GM18508 (cell line): Measurements from ENCODE around the gene TMPRSS12.
"Not testable (repeated sequence)": the region's sequence is repeated elsewhere in the genome, so short reads cannot be mapped to it uniquely, and the experiment has no call there.

Source experiments
- ATAC-seq: cut with Tn5 transposase; IDR thresholded peaks from one replicate; pipeline ENCODE4 v1.9.1; 2021; ENCODE audit warnings: moderate number of reproducible peaks; ENCODE audit not compliant: insufficient read depth, unreplicated experiment

The TMPRSS12 gene

DNA sequence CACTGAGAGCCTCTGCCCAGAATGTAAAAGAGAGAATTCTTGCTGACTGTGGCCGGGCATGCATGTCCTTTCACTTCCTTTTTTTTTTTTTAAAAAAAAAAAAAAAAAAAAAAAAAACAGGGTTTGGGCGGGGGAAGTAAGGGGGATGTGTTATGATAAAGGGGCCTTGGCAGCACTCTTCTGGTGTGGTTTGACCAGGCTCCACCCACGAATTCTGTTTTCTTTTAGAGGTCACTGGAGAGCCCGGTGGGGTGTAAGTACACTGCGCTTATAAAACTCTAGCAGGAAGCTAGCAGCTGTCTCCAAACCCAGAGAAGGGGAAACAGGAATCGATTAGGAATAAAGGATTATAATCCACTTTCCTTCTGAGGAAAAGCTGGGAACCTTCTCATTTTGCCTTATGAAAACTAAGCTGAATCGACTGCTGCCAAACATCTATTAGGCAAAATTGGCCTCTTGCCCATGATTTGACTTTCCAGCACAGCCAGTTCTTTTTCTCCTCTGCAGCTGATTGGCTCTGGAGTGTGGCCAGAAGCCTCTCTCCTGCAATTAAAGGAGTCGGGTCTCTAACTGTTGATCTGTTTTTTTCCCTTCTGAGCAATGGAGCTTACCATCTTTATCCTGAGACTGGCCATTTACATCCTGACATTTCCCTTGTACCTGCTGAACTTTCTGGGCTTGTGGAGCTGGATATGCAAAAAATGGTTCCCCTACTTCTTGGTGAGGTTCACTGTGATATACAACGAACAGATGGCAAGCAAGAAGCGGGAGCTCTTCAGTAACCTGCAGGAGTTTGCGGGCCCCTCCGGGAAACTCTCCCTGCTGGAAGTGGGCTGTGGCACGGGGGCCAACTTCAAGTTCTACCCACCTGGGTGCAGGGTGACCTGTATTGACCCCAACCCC, 82.0 kb downstream of the TMPRSS12 start:
- peak; percentile 63 for ATAC-seq

DNA sequence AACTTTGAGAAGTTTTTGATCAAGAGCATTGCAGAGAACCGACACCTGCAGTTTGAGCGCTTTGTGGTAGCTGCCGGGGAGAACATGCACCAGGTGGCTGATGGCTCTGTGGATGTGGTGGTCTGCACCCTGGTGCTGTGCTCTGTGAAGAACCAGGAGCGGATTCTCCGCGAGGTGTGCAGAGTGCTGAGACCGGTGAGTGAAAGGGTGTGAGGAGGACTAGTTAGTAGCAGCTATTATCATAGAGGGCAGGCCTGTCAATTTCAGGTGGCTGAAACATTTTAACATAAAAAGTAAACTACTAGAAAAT, 82.6 kb downstream of the TMPRSS12 start:
- no peak for ATAC-seq

DNA sequence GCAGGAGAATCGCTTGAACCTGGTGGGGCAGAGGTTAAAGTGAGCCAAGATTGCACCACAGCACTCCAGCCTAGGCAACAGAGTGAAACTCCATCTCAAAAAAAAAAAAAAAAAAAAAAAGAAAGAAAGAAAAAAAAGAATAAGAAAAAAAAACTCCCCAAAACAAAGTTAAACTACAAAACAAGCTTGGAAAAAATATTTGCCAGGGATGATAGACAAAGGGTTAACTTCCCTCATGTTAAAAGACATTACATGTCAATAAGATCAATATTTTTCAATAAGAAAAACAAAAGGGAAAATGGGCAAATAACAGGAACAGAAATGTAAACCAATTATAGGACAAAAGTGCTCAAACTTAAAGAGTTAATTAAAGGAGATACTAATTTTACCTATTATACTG, 83.2 kb downstream of the TMPRSS12 start:
- ATAC-seq, result no peak

DNA sequence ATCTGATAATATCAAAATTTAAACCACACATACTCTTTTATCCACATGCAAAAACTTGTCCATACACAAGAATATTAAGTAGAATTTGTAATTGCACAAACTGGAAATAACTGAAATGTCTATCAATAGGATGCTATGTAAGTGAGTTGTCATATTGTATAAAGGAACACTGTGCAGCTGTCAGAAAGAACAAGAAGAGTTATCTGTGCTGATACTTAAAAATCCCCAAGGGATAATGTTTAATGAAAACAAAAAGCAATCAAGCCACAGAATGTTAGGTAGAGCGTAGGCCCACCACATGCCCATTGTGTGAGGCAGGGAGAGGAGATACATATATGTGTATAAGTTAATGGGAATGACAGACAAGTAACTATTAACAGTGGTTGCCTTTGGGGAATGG, 83.7 kb downstream of the TMPRSS12 start:
- ATAC-seq, result no peak

DNA sequence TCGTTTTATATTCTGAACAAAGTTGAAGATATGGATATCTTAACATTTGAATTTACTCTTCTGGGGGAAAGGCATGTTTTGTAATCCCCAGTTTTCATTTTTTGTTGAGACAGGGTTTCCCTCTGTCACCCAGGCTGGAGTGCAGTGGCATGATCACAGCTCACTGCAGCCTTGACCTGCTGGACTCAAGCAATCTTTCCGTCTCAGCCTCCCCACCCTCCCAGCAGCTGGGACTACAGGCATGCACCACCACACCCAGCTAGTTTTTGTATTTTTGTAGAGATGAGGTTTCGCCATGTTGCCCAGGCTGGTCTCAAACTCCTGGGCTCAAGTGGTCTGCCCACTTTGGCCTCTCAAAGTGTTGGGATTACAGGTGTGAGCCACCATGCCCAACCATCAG, 84.2 kb downstream of the TMPRSS12 start:
- not testable (repeated sequence) for ATAC-seq

DNA sequence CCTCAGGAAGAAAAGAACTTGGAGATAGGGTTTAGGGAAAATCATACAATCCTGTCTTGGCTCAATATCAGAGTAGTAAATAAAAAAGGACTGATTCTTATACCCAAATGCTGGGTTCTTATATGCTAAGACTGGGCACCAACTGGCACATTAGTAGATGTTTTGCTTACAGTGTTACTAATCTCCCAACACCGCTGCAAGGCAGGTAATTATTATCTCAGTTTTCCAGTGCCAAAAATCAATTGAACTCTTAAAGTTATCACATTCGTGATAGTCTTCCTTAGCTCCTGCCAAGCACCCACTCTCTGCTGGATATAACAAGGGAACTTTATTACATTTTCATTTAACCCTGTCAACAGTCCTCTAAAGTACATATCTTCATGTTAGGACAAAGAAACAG, 84.6 kb downstream of the TMPRSS12 start:
- no peak for ATAC-seq

DNA sequence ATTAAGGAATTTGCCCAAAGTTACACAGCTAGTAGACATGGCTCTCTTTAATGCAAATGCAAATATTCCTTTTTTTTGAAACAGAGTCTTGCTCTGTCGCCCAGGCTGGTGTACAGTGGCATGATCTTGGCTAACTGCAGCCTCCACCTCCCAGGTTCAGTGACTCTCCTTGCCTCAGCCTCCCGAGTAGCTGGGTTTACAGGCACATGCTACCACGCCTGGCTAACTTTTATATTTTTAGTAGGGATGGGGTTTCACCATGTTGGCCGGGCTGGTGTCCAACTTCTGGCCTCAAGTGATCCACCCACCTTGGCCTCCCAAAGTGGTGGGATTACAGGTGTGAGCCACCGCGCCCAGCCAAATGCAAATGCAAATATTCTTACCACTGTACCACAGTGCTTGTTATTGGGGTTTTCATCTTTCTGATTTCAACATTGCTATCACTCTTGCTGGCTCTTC, 85.1 kb downstream of the TMPRSS12 start:
- ATAC-seq, result no peak

DNA sequence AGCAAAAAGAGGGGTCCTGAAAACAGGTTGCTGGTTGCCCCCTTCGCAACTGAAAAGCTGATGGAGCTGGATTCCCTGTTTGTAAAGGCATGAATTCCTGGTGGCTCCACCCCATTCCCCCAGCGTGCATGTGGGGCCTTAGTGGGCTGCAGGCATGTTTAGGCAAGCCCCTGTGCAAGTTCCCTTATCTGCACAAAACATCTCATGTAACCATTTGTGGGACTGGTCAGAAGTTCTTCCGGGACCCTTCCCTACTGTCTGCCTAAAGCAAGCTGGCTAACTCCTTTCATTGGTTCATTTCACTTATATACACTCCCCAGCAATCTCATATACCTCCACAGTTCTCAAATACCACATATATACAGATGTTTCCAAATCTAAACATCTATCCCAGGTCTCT, 85.7 kb downstream of the TMPRSS12 start:
- no peak for ATAC-seq

DNA sequence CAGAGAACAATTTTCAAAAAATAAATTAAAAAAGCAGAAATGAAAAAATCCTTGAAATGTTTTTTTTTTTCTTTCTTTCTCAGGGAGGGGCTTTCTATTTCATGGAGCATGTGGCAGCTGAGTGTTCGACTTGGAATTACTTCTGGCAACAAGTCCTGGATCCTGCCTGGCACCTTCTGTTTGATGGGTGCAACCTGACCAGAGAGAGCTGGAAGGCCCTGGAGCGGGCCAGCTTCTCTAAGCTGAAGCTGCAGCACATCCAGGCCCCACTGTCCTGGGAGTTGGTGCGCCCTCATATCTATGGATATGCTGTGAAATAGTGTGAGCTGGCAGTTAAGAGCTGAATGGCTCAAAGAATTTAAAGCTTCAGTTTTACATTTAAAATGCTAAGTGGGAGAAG, 87.1 kb downstream of the TMPRSS12 start:
- ATAC-seq, result no peak

DNA sequence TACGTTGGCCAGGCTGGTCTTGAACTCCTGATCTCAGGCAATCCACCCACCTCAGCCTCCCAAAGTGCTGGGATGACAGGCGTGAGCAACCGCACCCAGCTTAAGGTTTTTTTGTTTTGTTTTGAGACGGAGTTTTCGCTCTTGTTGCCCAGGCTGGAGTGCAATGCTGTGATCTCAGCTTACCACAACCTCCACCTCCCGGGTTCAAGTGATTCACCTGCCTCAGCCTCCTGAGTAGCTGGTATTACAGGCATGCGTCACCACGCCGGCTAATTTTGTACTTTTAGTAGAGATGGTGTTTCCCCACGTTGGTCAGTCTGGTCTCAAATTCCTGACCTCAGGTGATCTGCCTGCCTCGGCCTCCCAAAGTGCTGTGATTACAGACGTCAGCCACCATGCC, 87.8 kb downstream of the TMPRSS12 start:
- ATAC-seq, result not testable (repeated sequence)

DNA sequence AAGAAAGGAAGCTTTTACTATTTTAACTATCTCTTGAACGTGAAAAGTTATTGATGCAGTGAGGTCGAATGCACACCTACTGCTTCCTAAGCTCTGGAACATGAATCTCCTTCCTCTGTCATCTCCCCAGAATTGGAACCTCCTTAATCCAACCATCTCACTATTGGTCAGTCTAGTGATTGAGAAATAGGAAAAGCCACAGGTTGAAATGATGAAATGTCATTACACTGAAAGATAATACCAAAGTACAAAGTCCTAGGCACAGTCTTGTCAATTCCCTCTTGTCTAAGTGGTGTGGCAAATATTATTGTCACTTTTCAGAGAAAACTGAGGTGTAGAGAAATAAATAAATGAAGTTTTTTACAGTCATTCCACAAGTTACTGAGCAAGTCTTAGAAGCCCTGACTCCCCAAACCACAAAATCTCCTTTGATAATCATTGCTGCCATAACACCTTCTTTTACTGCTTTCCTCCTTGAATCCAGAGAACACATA, 90.1 kb downstream of the TMPRSS12 start:
- no peak for ATAC-seq

DNA sequence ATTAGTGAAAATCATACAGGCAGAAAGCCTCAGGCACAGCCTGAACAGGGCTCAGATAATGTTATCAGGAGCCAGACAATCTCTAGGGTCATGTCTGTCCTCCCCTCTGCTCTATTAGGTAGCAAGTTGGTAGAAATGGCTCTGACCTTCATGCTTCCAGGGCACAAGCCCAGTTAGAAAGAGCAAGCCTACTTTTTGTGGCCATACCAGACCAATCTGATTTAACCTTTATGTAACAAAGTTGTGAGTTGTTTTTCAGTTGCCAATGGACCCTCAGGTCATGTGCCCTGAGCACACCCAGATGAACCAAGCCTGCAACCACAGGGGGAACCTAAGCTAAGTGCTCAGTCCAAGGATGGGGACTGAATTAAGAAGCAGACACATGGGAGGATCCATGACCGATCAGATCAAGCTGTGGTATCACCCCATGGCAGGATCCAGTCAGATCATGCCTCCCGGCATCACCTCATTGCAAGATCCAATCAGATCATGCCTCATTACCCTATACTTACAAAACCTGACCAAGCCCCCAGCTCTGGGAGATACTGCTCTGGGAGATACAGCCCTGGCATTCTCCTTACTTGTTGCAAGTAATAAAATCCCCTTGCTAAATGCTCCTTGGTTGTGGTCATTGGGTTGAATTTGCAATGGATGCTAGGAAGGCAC, 90.9 kb downstream of the TMPRSS12 start:
- no peak for ATAC-seq

DNA sequence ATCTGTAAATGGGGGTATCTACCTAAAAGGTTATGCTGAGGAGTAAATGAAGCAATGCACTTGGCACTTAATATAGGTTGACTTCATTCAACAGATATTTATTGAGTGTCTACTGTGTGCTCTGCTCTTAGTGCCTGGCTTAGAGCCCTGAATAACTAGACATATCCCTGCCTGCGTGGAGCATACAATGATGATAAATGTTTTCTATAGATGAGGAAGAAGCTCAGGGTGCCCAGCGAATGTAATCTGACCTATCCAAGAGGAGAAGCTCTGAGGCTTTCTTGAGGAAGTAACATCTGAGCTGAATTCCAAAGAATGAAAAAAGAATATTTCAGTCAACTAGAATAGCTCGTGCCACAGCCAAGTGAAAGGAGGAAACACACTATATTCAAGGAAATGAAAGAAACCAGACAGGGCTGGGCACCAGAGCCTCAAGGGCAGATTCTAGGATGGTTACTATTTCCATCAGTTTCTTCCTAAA, 91.7 kb downstream of the TMPRSS12 start:
- ATAC-seq, result no peak

DNA sequence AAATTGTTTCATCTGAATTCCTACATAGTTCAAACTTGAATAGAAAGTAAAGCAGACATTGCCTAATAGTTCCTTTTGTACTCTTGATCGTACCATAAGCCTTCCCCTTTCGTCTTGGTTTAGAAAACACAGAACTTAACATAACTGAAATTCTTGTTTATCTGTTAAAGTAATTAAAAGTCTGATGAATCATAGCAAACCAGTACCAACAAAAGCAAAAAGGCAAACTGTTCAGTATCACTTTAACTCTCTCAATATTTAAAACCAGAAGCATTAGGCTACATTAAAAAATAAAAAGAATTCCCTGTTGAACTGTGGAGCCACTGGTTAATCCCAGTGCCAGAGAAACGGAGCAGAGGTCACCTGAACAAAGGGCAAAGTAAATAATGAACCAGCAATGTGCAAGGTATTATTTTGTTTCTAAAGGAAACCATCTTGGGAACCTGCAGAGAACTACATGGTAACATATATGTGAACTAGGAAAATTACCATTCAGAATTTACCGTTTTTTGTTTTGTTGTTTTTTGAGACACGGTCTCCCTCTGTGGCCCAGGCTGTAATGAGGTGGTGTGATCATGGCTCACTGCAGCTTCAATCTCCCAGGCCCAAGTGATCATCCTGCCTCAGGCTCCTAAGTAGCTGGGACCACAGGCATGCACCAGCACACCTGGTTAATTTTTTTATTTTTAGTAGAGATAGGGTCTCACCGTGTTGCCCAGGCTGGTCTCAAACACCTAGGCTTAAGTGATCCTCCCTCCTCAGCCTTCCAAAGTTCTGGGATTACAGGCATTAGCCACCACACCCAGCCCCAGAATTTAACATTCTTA, 92.5 kb downstream of the TMPRSS12 start:
- no peak for ATAC-seq

DNA sequence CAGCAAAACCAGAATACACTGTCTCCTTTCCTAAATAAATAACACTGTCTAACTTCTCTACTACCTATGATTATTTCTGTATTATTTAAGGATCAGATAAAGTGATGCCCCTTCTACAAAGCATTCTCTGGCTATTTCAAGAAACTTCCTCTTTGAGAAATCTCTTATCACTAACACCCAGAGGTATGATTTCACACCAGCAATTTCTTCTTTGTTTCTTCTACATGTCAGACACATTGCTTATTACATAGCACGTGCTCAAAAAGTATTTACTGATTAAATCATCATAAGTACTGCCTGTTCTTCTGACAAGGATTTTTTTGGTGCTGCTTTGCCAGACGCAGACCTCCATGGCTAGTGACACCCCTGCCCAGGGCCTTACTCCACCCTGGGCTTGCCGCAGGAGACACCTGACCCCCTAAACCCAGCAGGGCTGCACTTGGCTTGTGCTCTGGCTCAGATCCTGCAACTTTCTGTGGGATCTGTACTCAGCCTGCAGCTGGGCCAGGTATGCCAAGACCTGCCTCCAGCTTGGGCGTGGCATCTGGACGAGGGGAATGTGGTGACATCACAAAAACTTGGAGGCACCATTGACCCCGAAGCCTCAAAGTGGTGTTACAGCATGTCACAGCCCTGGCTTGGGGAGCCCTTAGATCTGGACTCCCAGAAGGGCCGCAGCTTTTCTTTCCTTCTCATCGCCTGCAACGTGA, 94.2 kb downstream of the TMPRSS12 start:
- no peak for ATAC-seq
